ENCODE data around the gene TMED4.

TMED4 gene

DNA sequence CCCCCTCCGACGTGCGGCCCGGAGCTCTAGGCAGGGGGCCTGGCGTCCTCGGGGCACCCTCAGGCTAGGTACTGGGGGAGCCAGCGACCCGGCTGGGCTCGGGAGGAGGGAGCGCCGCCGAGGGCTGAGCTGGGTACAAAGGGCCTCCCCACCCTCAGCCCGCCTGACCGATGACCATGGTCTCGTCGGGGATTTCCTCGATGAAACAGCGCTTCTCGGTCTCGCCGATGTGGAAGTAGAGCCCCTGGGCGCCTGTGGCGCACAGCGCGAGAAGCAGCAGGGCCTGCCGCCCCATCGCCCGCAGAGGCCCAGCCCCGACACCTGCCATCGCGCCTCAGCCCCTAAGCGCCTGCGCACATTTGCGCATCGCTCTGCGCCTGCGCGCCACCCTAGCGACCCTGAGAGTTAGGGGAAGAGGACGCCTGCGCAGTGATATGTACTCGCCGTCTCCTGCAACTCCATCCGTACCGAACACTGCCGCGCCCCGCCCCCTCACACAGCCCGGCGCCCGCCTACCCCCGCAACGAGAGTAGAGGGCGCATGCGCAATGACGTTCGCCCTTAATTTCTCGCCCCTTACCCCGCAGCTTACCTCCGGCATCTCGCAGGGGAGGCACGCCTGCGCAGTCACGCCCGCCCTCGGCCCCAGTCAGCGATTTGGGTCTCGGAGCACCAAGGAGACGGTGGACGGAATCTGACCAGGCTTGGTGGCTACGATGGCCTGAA lies at the start of gene TMED4:
Gene TMED4 (minus strand): TSS at position 353 of the 725 bp plus-strand sequence. CDS start 25 bp downstream, at position 328.
- Histone ChIP-seq H3K4me3 (ENCODE audit: severe bottlenecking) (peak within 1 kb of the TSS; percentile 60), H3K27ac (ENCODE audit: poor library complexity, severe bottlenecking) (peak within 1 kb of the TSS; percentile 57), H3K36me3 (ENCODE audit: low read depth) (peaks cover 32% of the 10 kb centered on the region), H3K9me3 (ENCODE audit: severe bottlenecking) (no peaks in the 10 kb centered on the region), H3K27me3 (ENCODE audit: insufficient read depth, poor library complexity, severe bottlenecking) (no peaks in the 10 kb centered on the region), H3K4me1 (ENCODE audit: insufficient read depth, poor library complexity, severe bottlenecking) (no peaks in the 10 kb centered on the region)
- peak; percentile 99 for DNase-seq (ENCODE audit: low spot score)
- ATAC-seq (ENCODE audit: low read depth), result peak; percentile 87
- TF ChIP-seq, protein P1, sequence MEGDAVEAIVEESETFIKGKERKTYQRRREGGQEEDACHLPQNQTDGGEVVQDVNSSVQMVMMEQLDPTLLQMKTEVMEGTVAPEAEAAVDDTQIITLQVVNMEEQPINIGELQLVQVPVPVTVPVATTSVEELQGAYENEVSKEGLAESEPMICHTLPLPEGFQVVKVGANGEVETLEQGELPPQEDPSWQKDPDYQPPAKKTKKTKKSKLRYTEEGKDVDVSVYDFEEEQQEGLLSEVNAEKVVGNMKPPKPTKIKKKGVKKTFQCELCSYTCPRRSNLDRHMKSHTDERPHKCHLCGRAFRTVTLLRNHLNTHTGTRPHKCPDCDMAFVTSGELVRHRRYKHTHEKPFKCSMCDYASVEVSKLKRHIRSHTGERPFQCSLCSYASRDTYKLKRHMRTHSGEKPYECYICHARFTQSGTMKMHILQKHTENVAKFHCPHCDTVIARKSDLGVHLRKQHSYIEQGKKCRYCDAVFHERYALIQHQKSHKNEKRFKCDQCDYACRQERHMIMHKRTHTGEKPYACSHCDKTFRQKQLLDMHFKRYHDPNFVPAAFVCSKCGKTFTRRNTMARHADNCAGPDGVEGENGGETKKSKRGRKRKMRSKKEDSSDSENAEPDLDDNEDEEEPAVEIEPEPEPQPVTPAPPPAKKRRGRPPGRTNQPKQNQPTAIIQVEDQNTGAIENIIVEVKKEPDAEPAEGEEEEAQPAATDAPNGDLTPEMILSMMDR (IDR thresholded peaks at IDR 0.05; ENCODE audit: poor library complexity, severe bottlenecking), result no peak

DNA sequence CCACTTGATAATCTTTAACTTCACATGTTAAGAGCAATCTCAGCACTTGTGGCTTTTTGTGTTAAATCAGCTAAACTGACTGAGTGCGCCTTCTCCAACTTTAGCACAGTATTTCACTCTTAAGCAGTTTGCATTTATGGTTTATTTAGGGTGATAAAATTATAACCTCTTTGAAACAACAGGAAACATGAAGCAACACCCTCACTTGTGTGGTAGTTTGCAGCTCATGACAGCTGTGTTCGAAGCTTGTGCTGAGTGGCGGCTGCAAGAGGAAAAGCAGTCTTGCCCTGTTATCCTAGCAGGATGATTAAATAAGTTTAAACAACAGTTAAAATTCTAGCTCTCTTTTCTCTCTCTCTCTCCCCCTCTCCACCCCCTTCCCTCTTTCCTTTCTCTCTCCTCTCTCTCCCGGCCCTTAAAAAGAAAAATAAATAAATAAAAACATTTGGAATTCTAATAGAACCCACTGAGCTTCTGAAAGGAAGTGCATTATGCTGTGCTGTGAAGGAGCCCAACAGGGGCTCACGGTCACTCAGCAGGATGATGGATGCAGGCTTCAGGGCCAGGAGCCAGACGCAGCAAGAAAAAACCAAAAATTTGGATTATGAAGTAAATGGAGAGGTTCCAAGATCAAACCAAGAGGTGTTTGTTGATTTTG lies 49.6 kb upstream of the TMED4 start:
- Histone ChIP-seq H3K4me3 (ENCODE audit: severe bottlenecking) (no peak overlapping the region), H3K36me3 (ENCODE audit: low read depth) (peaks cover 44% of the 10 kb centered on the region), H3K4me1 (ENCODE audit: insufficient read depth, poor library complexity, severe bottlenecking) (peaks cover 10% of the 10 kb centered on the region), H3K9me3 (ENCODE audit: severe bottlenecking) (no peaks in the 10 kb centered on the region), H3K27ac (ENCODE audit: poor library complexity, severe bottlenecking) (no peak overlapping the region), H3K27me3 (ENCODE audit: insufficient read depth, poor library complexity, severe bottlenecking) (no peaks in the 10 kb centered on the region)
- no peak for DNase-seq (ENCODE audit: low spot score)
- ATAC-seq (ENCODE audit: low read depth), result no peak
- TF ChIP-seq, protein P1 (IDR thresholded peaks at IDR 0.05; ENCODE audit: poor library complexity, severe bottlenecking), result no peak

DNA sequence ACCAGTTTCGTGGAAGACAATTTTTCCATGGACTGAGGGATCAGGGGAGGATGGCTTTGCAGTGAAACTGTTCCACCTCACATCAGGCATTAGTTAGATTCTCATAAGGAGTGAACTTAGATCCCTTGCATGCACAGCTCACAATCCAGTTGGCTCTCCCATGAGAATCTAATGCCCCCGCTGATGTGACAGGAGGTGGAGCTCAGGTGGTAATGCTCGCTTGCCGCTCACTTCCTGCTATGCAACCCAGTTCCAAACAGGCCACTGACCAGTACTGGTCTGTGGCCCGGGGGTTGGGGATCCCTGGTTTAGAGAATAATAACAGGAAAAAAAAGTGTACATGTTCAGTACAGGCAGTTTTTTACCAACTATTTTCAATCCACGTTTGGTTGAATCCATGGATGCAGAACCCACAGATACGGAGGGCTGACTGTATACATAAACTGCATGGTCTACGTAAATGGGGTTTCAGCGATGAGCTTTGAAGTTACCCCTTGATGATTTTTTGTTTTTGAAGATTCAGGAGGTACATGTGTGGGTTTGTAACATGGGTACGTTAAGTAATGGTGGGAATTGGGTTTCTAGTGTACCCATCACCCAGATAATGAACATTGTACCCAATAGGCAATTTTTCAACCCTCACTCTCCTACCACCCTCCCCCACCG lies 48.9 kb upstream of the TMED4 start:
- no peak overlapping the region for H3K27ac ChIP-seq (ENCODE audit: poor library complexity, severe bottlenecking)
- H3K9me3 ChIP-seq (ENCODE audit: severe bottlenecking), result no peaks in the 10 kb centered on the region
- peaks cover 51% of the 10 kb centered on the region for H3K36me3 ChIP-seq (ENCODE audit: low read depth)
- H3K27me3 ChIP-seq (ENCODE audit: insufficient read depth, poor library complexity, severe bottlenecking), result no peaks in the 10 kb centered on the region
- ATAC-seq (ENCODE audit: low read depth) (no peak), DNase-seq (ENCODE audit: low spot score) (no peak)
- TF ChIP-seq, protein P1 (IDR thresholded peaks at IDR 0.05; ENCODE audit: poor library complexity, severe bottlenecking), result no peak
- H3K4me1 ChIP-seq (ENCODE audit: insufficient read depth, poor library complexity, severe bottlenecking), result peaks cover 10% of the 10 kb centered on the region
- H3K4me3 ChIP-seq (ENCODE audit: severe bottlenecking), result no peak overlapping the region

DNA sequence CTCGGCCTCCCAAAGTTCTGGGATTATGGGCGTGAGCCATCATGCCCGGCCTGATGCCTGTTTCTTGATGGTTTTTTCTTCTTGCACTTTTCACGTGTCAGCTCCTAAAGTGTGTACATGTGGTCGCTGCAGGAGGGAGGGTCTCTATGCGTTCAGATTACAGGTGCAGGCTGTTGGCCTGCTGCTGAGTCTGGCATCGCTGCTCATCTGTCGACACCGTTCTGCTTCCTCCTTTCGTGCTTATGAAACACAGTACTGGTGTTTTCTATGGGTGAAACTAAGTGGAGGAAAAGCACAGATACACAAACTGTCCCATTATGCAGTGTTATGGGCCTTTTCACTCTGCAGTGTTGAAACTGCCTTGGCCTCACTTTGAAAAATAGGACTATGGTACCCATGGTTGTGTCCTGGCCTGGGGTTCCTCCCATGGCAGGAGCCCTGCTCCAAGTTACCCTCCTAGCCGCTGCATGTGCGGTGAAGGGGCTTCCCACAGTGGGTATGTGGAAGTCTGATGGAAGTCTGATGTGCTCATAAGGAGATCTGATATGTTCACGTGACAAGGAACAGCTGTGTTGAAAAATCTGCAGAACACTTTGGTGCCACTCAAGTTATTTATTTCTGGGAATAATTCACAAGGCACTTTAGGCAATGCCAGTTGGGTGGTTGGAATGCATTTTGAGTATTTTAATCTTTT lies 47.9 kb upstream of the TMED4 start:
- DNase-seq (ENCODE audit: low spot score), result no peak
- TF ChIP-seq, protein P1 (IDR thresholded peaks at IDR 0.05; ENCODE audit: poor library complexity, severe bottlenecking), result no peak
- H3K9me3 ChIP-seq (ENCODE audit: severe bottlenecking), result no peaks in the 10 kb centered on the region
- ATAC-seq (ENCODE audit: low read depth), result no peak
- no peak overlapping the region for H3K4me3 ChIP-seq (ENCODE audit: severe bottlenecking)
- no peaks in the 10 kb centered on the region for H3K27me3 ChIP-seq (ENCODE audit: insufficient read depth, poor library complexity, severe bottlenecking)
- peaks cover 61% of the 10 kb centered on the region for H3K36me3 ChIP-seq (ENCODE audit: low read depth)
- no peak overlapping the region for H3K27ac ChIP-seq (ENCODE audit: poor library complexity, severe bottlenecking)
- peaks cover 10% of the 10 kb centered on the region for H3K4me1 ChIP-seq (ENCODE audit: insufficient read depth, poor library complexity, severe bottlenecking)

Data from RWPE2 (cell line).